Measurements from ENCODE around the gene FAM118B.

FAM118B gene

GRCh38 chr11:126181939-126182730 lies 29.4 kb upstream of the FAM118B start:
- H3K4me1 Mint-ChIP-seq (ENCODE audit: low read depth) = no peaks in the 10 kb centered on the region
- no peak overlapping the region for H3K27ac Mint-ChIP-seq
- H3K9me3 Mint-ChIP-seq = no peaks in the 10 kb centered on the region
- H3K4me3 Mint-ChIP-seq = no peak overlapping the region
- peaks cover 2% of the 10 kb centered on the region for H3K36me3 Mint-ChIP-seq (ENCODE audit: low read depth)
- H3K27me3 Mint-ChIP-seq = no peaks in the 10 kb centered on the region

GRCh38 chr11:126182787-126183445 lies 28.7 kb upstream of the FAM118B start:
- Mint-ChIP-seq H3K9me3 (no peaks in the 10 kb centered on the region), H3K27ac (no peak overlapping the region), H3K36me3 (ENCODE audit: low read depth) (peaks cover 5% of the 10 kb centered on the region), H3K4me1 (ENCODE audit: low read depth) (no peaks in the 10 kb centered on the region), H3K27me3 (no peaks in the 10 kb centered on the region), H3K4me3 (no peak overlapping the region)

GRCh38 chr11:126185259-126186024 lies 26.1 kb upstream of the FAM118B start:
- Mint-ChIP-seq H3K4me1 (ENCODE audit: low read depth) (no peaks in the 10 kb centered on the region), H3K36me3 (ENCODE audit: low read depth) (peaks cover 7% of the 10 kb centered on the region), H3K27me3 (no peaks in the 10 kb centered on the region), H3K4me3 (no peak overlapping the region), H3K9me3 (no peaks in the 10 kb centered on the region), H3K27ac (no peak overlapping the region)

- Mint-ChIP-seq H3K27ac (no peak overlapping the region), H3K36me3 (ENCODE audit: low read depth) (peaks cover 14% of the 10 kb centered on the region), H3K4me3 (no peak overlapping the region), H3K27me3 (no peaks in the 10 kb centered on the region), H3K9me3 (no peaks in the 10 kb centered on the region), H3K4me1 (ENCODE audit: low read depth) (no peaks in the 10 kb centered on the region)
Observed at GRCh38 chr11:126186025-126186698, 25.4 kb upstream of the FAM118B start.

- Mint-ChIP-seq H3K36me3 (ENCODE audit: low read depth) (peaks cover 21% of the 10 kb centered on the region), H3K27me3 (no peaks in the 10 kb centered on the region), H3K27ac (no peak overlapping the region), H3K9me3 (no peaks in the 10 kb centered on the region), H3K4me3 (no peak overlapping the region), H3K4me1 (ENCODE audit: low read depth) (no peaks in the 10 kb centered on the region)
Observed at GRCh38 chr11:126186708-126187529, 24.7 kb upstream of the FAM118B start.

- Mint-ChIP-seq H3K27ac (no peak overlapping the region), H3K4me3 (no peak overlapping the region), H3K27me3 (no peaks in the 10 kb centered on the region), H3K4me1 (ENCODE audit: low read depth) (no peaks in the 10 kb centered on the region), H3K36me3 (ENCODE audit: low read depth) (peaks cover 27% of the 10 kb centered on the region), H3K9me3 (no peaks in the 10 kb centered on the region)
Observed at GRCh38 chr11:126188332-126189108, 23.1 kb upstream of the FAM118B start.

- no peak overlapping the region for H3K4me3 Mint-ChIP-seq
- no peaks in the 10 kb centered on the region for H3K9me3 Mint-ChIP-seq
- H3K27me3 Mint-ChIP-seq = no peaks in the 10 kb centered on the region
- H3K4me1 Mint-ChIP-seq (ENCODE audit: low read depth) = no peaks in the 10 kb centered on the region
- peaks cover 35% of the 10 kb centered on the region for H3K36me3 Mint-ChIP-seq (ENCODE audit: low read depth)
- no peak overlapping the region for H3K27ac Mint-ChIP-seq
Observed at GRCh38 chr11:126189109-126189929, 22.3 kb upstream of the FAM118B start.

GRCh38 chr11:126190792-126191191 lies 20.8 kb upstream of the FAM118B start:
- Mint-ChIP-seq H3K36me3 (ENCODE audit: low read depth) (peaks cover 45% of the 10 kb centered on the region), H3K4me1 (ENCODE audit: low read depth) (no peaks in the 10 kb centered on the region), H3K27ac (no peak overlapping the region), H3K27me3 (no peaks in the 10 kb centered on the region), H3K4me3 (no peak overlapping the region), H3K9me3 (no peaks in the 10 kb centered on the region)

GRCh38 chr11:126191379-126192073 lies 20.1 kb upstream of the FAM118B start:
- no peaks in the 10 kb centered on the region for H3K9me3 Mint-ChIP-seq

GRCh38 chr11:126192361-126192760 lies 19.2 kb upstream of the FAM118B start:
- peaks cover 2% of the 10 kb centered on the region for H3K9me3 Mint-ChIP-seq
- H3K27me3 Mint-ChIP-seq = no peaks in the 10 kb centered on the region
- no peaks in the 10 kb centered on the region for H3K4me1 Mint-ChIP-seq (ENCODE audit: low read depth)
- H3K27ac Mint-ChIP-seq = no peak overlapping the region
- peaks cover 54% of the 10 kb centered on the region for H3K36me3 Mint-ChIP-seq (ENCODE audit: low read depth)
- H3K4me3 Mint-ChIP-seq = no peak overlapping the region

More at GRCh38 chr11:126191379-126192073, 20.1 kb upstream of the FAM118B start:
- Mint-ChIP-seq H3K4me3 (no peak overlapping the region), H3K4me1 (ENCODE audit: low read depth) (no peaks in the 10 kb centered on the region), H3K36me3 (ENCODE audit: low read depth) (peaks cover 51% of the 10 kb centered on the region), H3K27me3 (no peaks in the 10 kb centered on the region), H3K27ac (no peak overlapping the region)

- Mint-ChIP-seq H3K27ac (no peak overlapping the region), H3K27me3 (no peaks in the 10 kb centered on the region), H3K4me3 (no peak overlapping the region), H3K9me3 (peaks cover 7% of the 10 kb centered on the region), H3K36me3 (ENCODE audit: low read depth) (peaks cover 61% of the 10 kb centered on the region), H3K4me1 (ENCODE audit: low read depth) (no peaks in the 10 kb centered on the region)
Observed at GRCh38 chr11:126193038-126193478, 18.5 kb upstream of the FAM118B start.

GRCh38 chr11:126194121-126194543 lies 17.4 kb upstream of the FAM118B start:
- Mint-ChIP-seq H3K36me3 (ENCODE audit: low read depth) (peaks cover 72% of the 10 kb centered on the region), H3K27me3 (no peaks in the 10 kb centered on the region), H3K9me3 (peaks cover 11% of the 10 kb centered on the region), H3K4me1 (ENCODE audit: low read depth) (no peaks in the 10 kb centered on the region), H3K27ac (no peak overlapping the region), H3K4me3 (no peak overlapping the region)
